Activated B cell treated with CpG ODN at 0.5 μM for 24 hours (primary cell): ENCODE results near the gene DLG2. TPM values are rescaled to one million over a fixed set of nuclear protein-coding genes. Genes with fewer than 3 reads are reported as not detected.

Experiments used
- ATAC-seq: fragments of 200-7000 bp; cut with Tn5 transposase; one replicate; pipeline ENCODE4 v1.10.0; 2021; ENCODE audit warnings: low read depth, mild to moderate bottlenecking, moderate library complexity
- CTCF ChIA-PET: fragments of 350-600 bp; sonication (Branson Sonifier 250); formaldehyde crosslinking; loops from one replicate; lab custom pipeline; 2021; ENCODE audit warnings: antibody characterized with exemption; lab: Charles Lee
- POLR2A ChIA-PET: fragments of 350-600 bp; sonication (Branson Sonifier 250); formaldehyde crosslinking; loops from one replicate; lab custom pipeline; 2021; ENCODE audit warnings: antibody characterized with exemption; lab: Charles Lee
- DNase-seq: peaks from one replicate; pipeline ENCODE4 v3.0.0; 2022
- H3K27ac Mint-ChIP-seq: one replicate; pipeline ENCODE4 v1.8.0; 2020; ENCODE audit warnings: mixed read lengths
- H3K27me3 Mint-ChIP-seq: one replicate; pipeline ENCODE4 v1.8.0; 2021; ENCODE audit warnings: mixed read lengths
- H3K36me3 Mint-ChIP-seq: one replicate; pipeline ENCODE4 v1.8.0; 2021; ENCODE audit warnings: low read depth, mixed read lengths
- H3K4me1 Mint-ChIP-seq: one replicate; pipeline ENCODE4 v1.8.0; 2021; ENCODE audit warnings: mixed read lengths
- H3K4me3 Mint-ChIP-seq: one replicate; pipeline ENCODE4 v1.8.0; 2020; ENCODE audit warnings: mild to moderate bottlenecking, mixed read lengths
- H3K9me3 Mint-ChIP-seq: one replicate; pipeline ENCODE4 v1.8.0; 2020; ENCODE audit warnings: mixed read lengths
- CTCF ChIP-seq: fragments of 200-600 bp; IDR thresholded peaks from one replicate; pipeline ENCODE4 v1.8.0; 2022; ENCODE audit warnings: antibody characterized with exemption, mild to moderate bottlenecking
- intact Hi-C: fragments of 100-400 bp; cut with micrococcal nuclease; formaldehyde crosslinking; loops from one replicate; pipeline ENCODE4 v1.15.1; 2024
- total RNA-seq: library from RNA; stranded (reverse); gene quantifications from 2 replicates; pipeline ENCODE4 v1.2.3, GENCODE V29; 2022

The DLG2 gene
- total RNA-seq, 1 donor from 2014 or later: 2.7 TPM

DNA sequence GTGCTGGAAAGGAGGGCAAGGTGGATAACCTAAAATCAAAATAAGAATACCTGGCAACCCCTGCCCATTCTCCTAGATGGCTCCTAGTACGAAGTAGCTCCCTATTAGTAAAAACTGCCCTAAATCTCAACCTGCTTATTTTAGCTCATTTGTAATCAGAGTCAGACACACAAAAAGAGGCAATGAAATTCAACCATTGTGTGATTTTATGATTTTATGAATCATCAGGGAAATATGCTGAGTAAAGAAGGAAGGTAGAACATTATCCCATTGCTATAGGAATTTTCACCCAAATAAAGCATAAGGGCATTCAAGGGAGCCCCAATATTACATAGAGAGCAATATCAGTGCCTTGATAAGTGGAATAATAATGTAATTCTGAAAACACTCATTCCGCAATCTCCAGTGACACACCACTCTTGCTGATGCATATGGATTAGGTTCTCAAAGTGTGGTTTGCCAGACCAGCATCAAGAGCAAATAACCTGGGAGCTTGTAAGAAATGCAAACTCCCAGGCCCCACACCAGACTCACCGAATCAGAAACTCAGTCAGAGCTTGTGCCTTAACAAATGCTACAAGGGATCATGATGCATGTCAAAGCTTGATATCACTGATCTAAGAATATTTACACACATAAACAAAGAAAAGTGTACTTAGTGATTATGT is 789.6 kb downstream of the DLG2 start:
- H3K4me1 Mint-ChIP-seq: no peaks in the 10 kb centered on the region
- H3K4me3 Mint-ChIP-seq: no peak overlapping the region
- no peak for TF ChIP-seq CTCF
- H3K27ac Mint-ChIP-seq: no peak overlapping the region
- DNase-seq (no peak), ATAC-seq (no peak)
- intact Hi-C loops: no loop called here
- ChIA-PET CTCF (no interaction called here), POLR2A (no interaction called here)
- H3K27me3 Mint-ChIP-seq: no peaks in the 10 kb centered on the region
- H3K9me3 Mint-ChIP-seq: no peaks in the 10 kb centered on the region
- no peaks in the 10 kb centered on the region for H3K36me3 Mint-ChIP-seq

- H3K27ac Mint-ChIP-seq: no peak overlapping the region
- intact Hi-C loops: no loop called here
- no peaks in the 10 kb centered on the region for H3K4me1 Mint-ChIP-seq
- no peaks in the 10 kb centered on the region for H3K36me3 Mint-ChIP-seq
- DNase-seq (no peak), ATAC-seq (no peak)
- no peaks in the 10 kb centered on the region for H3K9me3 Mint-ChIP-seq
- H3K4me3 Mint-ChIP-seq: no peak overlapping the region
- POLR2A ChIA-PET: no interaction called here
- H3K27me3 Mint-ChIP-seq: no peaks in the 10 kb centered on the region
- CTCF ChIA-PET: no interaction called here
- TF ChIP-seq CTCF: no peak
Observed at GRCh38 chr11:84836371-84836770, 790.8 kb downstream of the DLG2 start.

DNA sequence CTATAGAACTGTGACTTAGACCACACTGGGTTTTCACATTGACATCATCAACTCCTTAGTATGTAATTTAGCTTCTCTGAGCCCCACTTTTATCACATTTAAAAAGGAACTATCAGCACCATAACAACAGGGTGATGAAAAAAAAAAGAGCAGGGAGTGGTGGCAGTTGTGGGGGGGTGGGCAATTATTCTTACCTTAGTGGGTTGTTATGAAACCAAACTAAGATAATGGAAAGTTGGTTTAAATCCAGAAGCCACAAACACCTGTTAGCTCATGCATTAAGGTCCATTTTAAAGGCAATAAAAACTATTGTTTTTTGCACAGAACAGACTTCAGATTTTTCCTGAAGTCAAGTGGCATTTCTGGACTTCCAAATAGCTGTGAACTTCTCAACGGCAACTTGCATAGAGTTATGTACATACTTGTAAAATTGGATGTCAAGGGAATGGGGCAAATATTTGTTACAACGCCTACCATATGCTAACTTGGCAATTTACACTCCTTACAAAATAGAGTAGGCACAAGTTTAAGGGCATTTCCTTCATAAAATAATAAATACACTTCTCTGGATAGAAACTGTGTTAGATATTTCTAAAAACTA is 793.6 kb downstream of the DLG2 start:
- Mint-ChIP-seq H3K27me3 (no peaks in the 10 kb centered on the region), H3K36me3 (no peaks in the 10 kb centered on the region), H3K27ac (no peak overlapping the region), H3K4me3 (no peak overlapping the region), H3K4me1 (peaks cover 5% of the 10 kb centered on the region), H3K9me3 (no peaks in the 10 kb centered on the region)
- ChIA-PET CTCF (no interaction called here), POLR2A (no interaction called here)
- no peak for TF ChIP-seq CTCF
- DNase-seq: no peak
- ATAC-seq: no peak
- intact Hi-C loops: no loop called here

GRCh38 chr11:84830372-84830771 is 796.8 kb downstream of the DLG2 start:
- Mint-ChIP-seq H3K9me3 (no peaks in the 10 kb centered on the region), H3K27me3 (peaks cover 2% of the 10 kb centered on the region), H3K36me3 (no peaks in the 10 kb centered on the region), H3K4me1 (peaks cover 5% of the 10 kb centered on the region), H3K4me3 (no peak overlapping the region), H3K27ac (no peak overlapping the region)
- ChIA-PET POLR2A (no interaction called here), CTCF (no interaction called here)
- no peak for TF ChIP-seq CTCF
- ATAC-seq: no peak
- DNase-seq: no peak
- intact Hi-C loops: no loop called here

GRCh38 chr11:84829162-84829561 is 798.0 kb downstream of the DLG2 start:
- ATAC-seq (no peak), DNase-seq (no peak)
- CTCF ChIA-PET: no interaction called here
- POLR2A ChIA-PET: no interaction called here
- no peak for TF ChIP-seq CTCF
- H3K4me1 Mint-ChIP-seq: peaks cover 5% of the 10 kb centered on the region
- H3K4me3 Mint-ChIP-seq: no peak overlapping the region
- H3K27me3 Mint-ChIP-seq: peaks cover 2% of the 10 kb centered on the region
- H3K27ac Mint-ChIP-seq: no peak overlapping the region
- intact Hi-C loops: no loop called here
- H3K9me3 Mint-ChIP-seq: no peaks in the 10 kb centered on the region
- H3K36me3 Mint-ChIP-seq: no peaks in the 10 kb centered on the region
